ENCODE measurements around the gene FOXD1. TPM values are rescaled to one million over a fixed set of nuclear protein-coding genes. Genes with fewer than 3 reads are reported as not detected.

The FOXD1 gene
- total and polyA plus RNA-seq, 2 of the 8 experiments (the other 6 are each of a cell fraction or from before 2014, with no cell fraction given), result 0.11 to 1.1 TPM

DNA sequence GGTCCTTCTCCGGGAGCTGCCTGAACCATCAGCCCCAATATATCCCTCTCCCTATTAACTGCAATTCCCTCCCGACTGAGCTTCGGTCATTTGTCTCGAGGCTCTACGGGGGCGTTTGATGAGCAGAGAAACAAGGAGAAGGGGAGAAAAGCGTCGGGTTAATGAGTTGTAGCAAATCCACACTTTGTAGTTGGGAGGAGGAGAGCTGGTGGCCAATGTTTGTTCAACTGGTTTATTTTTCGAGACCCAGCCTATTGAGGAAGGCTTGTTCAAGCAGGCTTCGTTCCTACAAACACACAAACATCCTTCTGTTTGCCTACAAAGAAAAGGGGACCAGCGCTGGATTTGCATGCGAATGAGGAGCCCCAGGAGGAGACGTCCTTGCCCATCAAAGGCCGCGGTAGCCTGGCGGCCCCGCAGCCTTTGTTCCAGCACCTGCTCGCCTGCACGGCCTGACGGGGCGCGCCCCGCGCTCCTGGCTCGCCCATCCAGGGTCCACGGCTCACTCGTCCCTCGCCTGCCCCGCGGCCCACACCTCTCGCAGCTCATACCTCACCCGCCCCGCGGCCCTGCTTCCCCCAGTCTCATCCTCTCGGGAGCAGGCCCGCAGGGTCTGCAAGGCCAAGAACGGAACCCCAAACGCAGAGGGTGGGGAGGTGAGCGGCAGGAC lies 4.6 kb downstream of the FOXD1 start:
- H3K4me2 ChIP-seq (ENCODE audit: insufficient read depth in 1 of 2, low read depth in 2 of 2, low read length in 2 of 2), result peak overlapping the region; percentile 44 to 65
- POLR2A ChIA-PET (ENCODE audit: partially characterized antibody), result interaction anchor here (1.4 to 2.4 kb wide), 2 partner anchors 23 to 141 kb away, joined by 4 to 9 read pairs; no protein-coding TSS in a partner anchor
- TF ChIP-seq JUN (IDR thresholded peaks at IDR 0.05; ENCODE audit: low read depth, low read length), result no peak

More for the DNA sequence above, 4.6 kb downstream of the FOXD1 start:
- Histone ChIP-seq H3K4me3 (ENCODE audit: extremely low read depth in 1 of 4, insufficient read depth in 2 of 4, low read depth in 3 of 4, low read length in 4 of 4) (peak overlapping the region in 3 of 4 experiments; percentile 4 to 43 (median 19); a peak in 4 of 8 replicates), H3K36me3 (ENCODE audit: control insufficient read depth in 2 of 4, insufficient read depth in 4 of 4, low read length in 3 of 4) (no peaks in the 10 kb centered on the region), H4K20me1 (replicated peaks in 1 of 2; ENCODE audit: control insufficient read depth in 1 of 2, insufficient read depth in 2 of 2, low read length in 2 of 2) (peaks cover 5 to 7% of the 10 kb centered on the region in 2 experiments), H3K9me3 (ENCODE audit: insufficient read depth in 2 of 2, low read depth in 1 of 2, low read length in 1 of 2) (peaks cover 0 to 2% of the 10 kb centered on the region in 2 experiments; a peak in 1 of 4 replicates), H2BK5ac (ENCODE audit: low read depth, low read length) (no peak overlapping the region), H2AK5ac (ENCODE audit: low read depth, low read length) (no peak overlapping the region), H3K79me1 (ENCODE audit: low read depth, low read length) (no peaks in the 10 kb centered on the region), H3K79me2 (ENCODE audit: control insufficient read depth in 1 of 2, insufficient read depth in 2 of 2, low read length in 2 of 2) (no peaks in the 10 kb centered on the region), H2BK20ac (ENCODE audit: low read length) (0 out of 2 replicates have a peak overlapping the region, but pooled peaks have one; percentile 6), H3K23ac (ENCODE audit: insufficient read length) (no peak overlapping the region), H4K91ac (replicated peaks; ENCODE audit: insufficient read length, low read length) (no peak overlapping the region), H3K4me1 (replicated peaks in 1 of 4; ENCODE audit: control insufficient read depth in 3 of 4, insufficient read depth in 4 of 4, low read length in 3 of 4) (peaks cover 5 to 14% (median 7%) of the 10 kb centered on the region in 4 experiments), H3K9ac (replicated peaks in 1 of 4; ENCODE audit: extremely low read depth in 1 of 4, low read depth in 3 of 4, low read length in 3 of 4) (no peak overlapping the region), H4K5ac (ENCODE audit: insufficient read length, low read depth, low read length) (no peak overlapping the region), H3K23me2 (ENCODE audit: low read depth, low read length) (peaks cover 6% of the 10 kb centered on the region; the same call in 1 of the 2 replicates), H3K18ac (ENCODE audit: extremely low read depth, low read length) (no peak overlapping the region; the same call in 1 of the 2 replicates), H3K4ac (replicated peaks; ENCODE audit: insufficient read length, low read depth, low read length) (no peak overlapping the region), H3K14ac (ENCODE audit: insufficient read length) (no peak overlapping the region), H2BK15ac (ENCODE audit: low read length) (no peak overlapping the region), H2AFZ (ENCODE audit: low read length) (no peak overlapping the region), H4K8ac (ENCODE audit: extremely low read depth, insufficient read depth, low read length) (peak overlapping the region; percentile 5; the same call in 1 of the 2 replicates), H3K56ac (replicated peaks; ENCODE audit: insufficient read length, low read depth, low read length) (no peak overlapping the region), H2BK12ac (ENCODE audit: low read depth, low read length) (0 out of 2 replicates have a peak overlapping the region, but pooled peaks have one; percentile 35), H3K27me3 (replicated peaks in 1 of 4; ENCODE audit: control insufficient read depth in 3 of 4, extremely low read depth in 1 of 4, insufficient read depth in 3 of 4, low read length in 3 of 4) (peaks cover 66 to 94% (median 79%) of the 10 kb centered on the region in 4 experiments), H2BK120ac (replicated peaks; ENCODE audit: low read depth, low read length) (no peak overlapping the region), H3K27ac (ENCODE audit: low read depth, low read length) (no peak overlapping the region)
- CTCF ChIA-PET (ENCODE audit: partially characterized antibody), result interaction anchor here (0.7 to 3.3 kb wide), 11 partner anchors 11 to 339 kb away, joined by 3 to 16 read pairs (median 4); no protein-coding TSS in a partner anchor
- WGBS, 2 experiments (ENCODE audit: extremely low coverage in 1 of 2, insufficient coverage in 1 of 2, insufficient read length in 1 of 2, insufficient replicate concordance in 2 of 2, low coverage in 1 of 2, low lambda C conversion rate in 2 of 2, missing lambda C conversion rate in 1 of 2), result 0% methylated on average over 35 of the region's 39 CpGs; no CpG with 5 or more reads in 1 of the 2 experiments
- peak; percentile 77 to 85 for DNase-seq (ENCODE audit: low read depth in 1 of 2, low spot score in 2 of 2)
- peak; percentile 98 for FAIRE-seq

Data from H1 (cell line).